Measurements from ENCODE around the gene BICD1.

GRCh38 chr12:32260696-32261095, 154.0 kb downstream of the BICD1 start:
- TF ChIP-seq CTCF (IDR thresholded peaks at IDR 0.05) = no peak
- TF ChIP-seq POLR2AphosphoS5 (IDR thresholded peaks at IDR 0.05) = no peak
- TF ChIP-seq POLR2A (IDR thresholded peaks at IDR 0.05) = no peak
